Rectal smooth muscle tissue (tissue), 1 donor: Measurements from ENCODE around the gene ZNF573.
"Not testable (repeated sequence)": the region's sequence is repeated elsewhere in the genome, so short reads cannot be mapped to it uniquely, and the experiment has no call there.

Source experiments
- H3K27ac ChIP-seq: one replicate; pipeline ENCODE4 v1.7.0; 2013; ENCODE audit warnings: low read depth, low read length, inconsistent platforms
- H3K27me3 ChIP-seq: one replicate; pipeline ENCODE4 v1.7.0; 2013; ENCODE audit warnings: low read length; ENCODE audit not compliant: control insufficient read depth, insufficient read depth
- H3K36me3 ChIP-seq: one replicate; pipeline ENCODE4 v1.7.0; 2013; ENCODE audit warnings: low read length; ENCODE audit not compliant: control insufficient read depth, insufficient read depth
- H3K4me1 ChIP-seq: one replicate; pipeline ENCODE4 v1.7.0; 2013; ENCODE audit warnings: low read length; ENCODE audit not compliant: control insufficient read depth, insufficient read depth
- H3K4me3 ChIP-seq: one replicate; pipeline ENCODE4 v1.7.0; 2013; ENCODE audit warnings: low read length
- H3K9ac ChIP-seq: one replicate; pipeline ENCODE4 v1.7.0; 2013; ENCODE audit warnings: low read length

The ZNF573 gene

DNA sequence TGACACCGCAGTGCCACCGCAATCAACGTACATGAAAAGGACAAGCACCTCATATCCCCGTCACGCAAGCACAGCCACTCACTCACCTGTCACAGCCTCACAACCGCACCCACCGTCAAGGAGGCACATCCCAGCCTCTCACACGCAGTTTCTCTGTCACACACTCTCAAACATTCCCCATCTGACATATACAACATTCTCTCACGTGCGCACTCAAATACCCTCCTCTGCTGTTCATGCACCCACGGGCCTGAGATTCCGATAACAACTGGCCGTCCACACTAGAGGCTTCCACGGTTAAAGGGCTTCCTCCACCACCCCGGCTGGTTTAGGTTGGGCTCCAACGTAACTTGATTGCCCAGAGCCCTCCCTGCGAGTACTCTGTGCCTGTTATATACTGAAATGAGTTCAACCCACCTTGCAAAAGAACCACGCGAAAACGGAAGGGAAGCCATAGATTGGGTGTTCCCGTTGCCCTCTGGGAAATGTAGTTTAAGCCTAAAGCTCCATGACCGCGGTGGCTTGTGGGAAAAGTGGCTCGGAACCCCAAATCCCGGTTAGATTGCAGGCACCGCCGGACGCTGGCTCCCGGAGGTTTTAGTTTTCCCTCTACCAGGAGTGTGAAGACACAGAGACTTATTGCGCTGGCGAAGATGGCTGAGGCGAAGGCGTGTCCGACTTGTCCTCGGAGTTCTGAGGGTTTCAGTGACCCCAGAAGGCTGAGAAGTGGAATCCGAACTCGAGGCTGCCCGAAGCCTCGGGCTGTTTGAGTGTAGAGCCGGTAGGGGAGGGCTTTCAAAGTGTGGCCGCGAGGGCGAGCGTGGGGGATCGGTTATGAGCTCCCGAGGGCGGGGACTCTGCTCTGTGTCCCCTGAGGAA, at the start of gene ZNF573:
Gene ZNF573, minus strand, starts transcription at position 460 of the 879 bp plus-strand sequence. CDS start 5,857 bp downstream, outside the sequence.
- H3K36me3 ChIP-seq = no peaks in the 10 kb centered on the region
- H3K27me3 ChIP-seq = no peaks in the 10 kb centered on the region
- H3K4me3 ChIP-seq = peak within 1 kb of the TSS; percentile 84
- H3K9ac ChIP-seq = peak within 1 kb of the TSS; percentile 72
- peaks cover 3% of the 10 kb centered on the region for H3K4me1 ChIP-seq
- H3K27ac ChIP-seq = peak within 1 kb of the TSS; percentile 78

- Histone ChIP-seq H3K4me1 (no peaks in the 10 kb centered on the region), H3K27ac (peak overlapping the region; percentile 51), H3K9ac (peak overlapping the region; percentile 2), H3K4me3 (peak overlapping the region; percentile 84), H3K27me3 (no peaks in the 10 kb centered on the region), H3K36me3 (no peaks in the 10 kb centered on the region)
Measured at GRCh38 chr19:37817180-37817981, 38.0 kb upstream of the ZNF573 start.

GRCh38 chr19:37815611-37816010, 36.2 kb upstream of the ZNF573 start:
- not testable (repeated sequence) for H3K4me1 ChIP-seq, H3K36me3 ChIP-seq, H3K27ac ChIP-seq, H3K4me3 ChIP-seq, H3K9ac ChIP-seq, H3K27me3 ChIP-seq

DNA sequence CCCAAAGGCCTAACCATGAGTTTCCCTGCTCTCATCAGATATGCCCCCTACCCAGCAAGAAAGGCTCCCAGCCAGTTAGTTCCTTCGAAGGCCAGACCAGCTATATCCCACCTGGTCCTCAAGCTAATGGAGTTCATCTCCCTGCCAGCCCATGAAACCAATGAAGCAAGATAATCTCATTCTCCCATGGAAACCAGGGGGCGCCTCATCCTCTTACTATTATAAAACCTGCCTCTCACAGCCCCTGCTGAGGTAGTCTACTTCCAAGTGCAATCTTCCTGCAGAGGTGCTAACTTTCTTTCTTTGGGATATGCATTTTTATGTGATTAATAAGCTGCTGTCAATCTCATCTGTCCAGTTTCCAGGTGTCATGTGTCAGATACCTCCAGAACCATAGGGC, 34.0 kb upstream of the ZNF573 start:
- Histone ChIP-seq H3K4me1 (no peaks in the 10 kb centered on the region), H3K27me3 (no peaks in the 10 kb centered on the region), H3K9ac (no peak overlapping the region), H3K36me3 (no peaks in the 10 kb centered on the region), H3K27ac (no peak overlapping the region), H3K4me3 (no peak overlapping the region)

- Histone ChIP-seq H3K36me3 (peaks cover 2% of the 10 kb centered on the region), H3K4me3 (no peak overlapping the region)
Measured at GRCh38 chr19:37809366-37809765, 30.0 kb upstream of the ZNF573 start.

DNA sequence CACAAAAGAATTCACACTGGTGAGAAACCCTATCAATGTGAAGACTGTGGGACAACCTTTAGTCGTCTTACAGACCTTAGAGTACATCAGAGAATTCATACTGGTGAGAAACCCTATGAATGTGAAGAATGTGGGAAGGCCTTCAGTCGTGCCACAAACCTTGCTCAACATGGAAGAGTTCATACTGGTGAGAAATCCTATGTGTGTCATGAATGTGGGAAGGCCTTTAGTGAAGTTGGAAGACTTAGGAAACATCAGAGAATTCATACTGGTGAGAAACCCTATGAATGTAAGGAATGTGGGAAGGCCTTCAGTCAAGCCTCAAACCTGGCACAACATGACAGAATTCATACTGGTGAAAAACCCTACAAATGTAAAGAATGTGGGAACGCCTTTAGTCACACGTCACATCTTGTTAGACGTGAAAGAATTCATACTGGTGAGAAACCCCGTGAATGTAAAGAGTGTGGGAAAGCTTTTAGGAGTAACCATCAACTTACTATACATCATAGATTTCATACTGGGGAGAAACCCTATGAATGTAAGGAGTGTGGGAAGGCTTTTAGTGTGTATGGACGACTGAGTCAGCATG, 24.0 kb upstream of the ZNF573 start:
- H3K27ac ChIP-seq = no peak overlapping the region
- peaks cover 2% of the 10 kb centered on the region for H3K36me3 ChIP-seq
- no peaks in the 10 kb centered on the region for H3K27me3 ChIP-seq
- H3K4me3 ChIP-seq = no peak overlapping the region
- no peaks in the 10 kb centered on the region for H3K4me1 ChIP-seq
- H3K9ac ChIP-seq = no peak overlapping the region

More at GRCh38 chr19:37809366-37809765, 30.0 kb upstream of the ZNF573 start:
- Histone ChIP-seq H3K27me3 (no peaks in the 10 kb centered on the region), H3K4me1 (no peaks in the 10 kb centered on the region), H3K9ac (no peak overlapping the region), H3K27ac (no peak overlapping the region)

GRCh38 chr19:37790244-37790925, 11.0 kb upstream of the ZNF573 start:
- Histone ChIP-seq H3K4me3 (no peak overlapping the region), H3K27ac (no peak overlapping the region), H3K36me3 (no peaks in the 10 kb centered on the region), H3K27me3 (no peaks in the 10 kb centered on the region), H3K4me1 (no peaks in the 10 kb centered on the region), H3K9ac (no peak overlapping the region)

DNA sequence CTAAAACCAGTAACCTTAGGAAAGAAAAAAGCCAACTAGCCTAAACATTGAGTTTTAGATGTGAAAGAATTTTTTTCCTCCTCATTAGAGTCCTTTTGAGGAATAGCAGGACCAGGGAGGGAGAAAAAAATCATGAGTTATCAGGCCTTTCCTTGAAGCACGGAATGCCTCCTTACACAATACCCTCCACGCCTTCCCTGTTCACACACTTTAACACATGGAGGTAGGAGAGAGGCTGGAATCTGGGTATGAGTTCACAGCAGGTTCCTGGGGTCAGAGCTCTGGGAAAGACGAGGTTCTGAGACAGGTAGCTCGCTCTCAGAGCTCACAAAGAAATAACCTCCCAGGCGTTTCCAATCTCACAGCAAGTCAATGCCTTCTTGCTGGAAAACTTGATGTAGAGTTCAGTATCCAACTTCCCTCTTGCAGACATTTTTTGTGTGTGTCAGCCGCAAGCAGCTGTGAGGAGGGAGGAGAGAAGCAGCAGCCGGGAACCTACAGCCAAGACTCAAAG, 716 bp downstream of the ZNF573 start:
- H3K9ac ChIP-seq = peak overlapping the region; percentile 14
- peak overlapping the region; percentile 84 for H3K4me3 ChIP-seq
- H3K27ac ChIP-seq = peak overlapping the region; percentile 78
- H3K27me3 ChIP-seq = no peaks in the 10 kb centered on the region
- H3K4me1 ChIP-seq = peaks cover 3% of the 10 kb centered on the region
- H3K36me3 ChIP-seq = no peaks in the 10 kb centered on the region

DNA sequence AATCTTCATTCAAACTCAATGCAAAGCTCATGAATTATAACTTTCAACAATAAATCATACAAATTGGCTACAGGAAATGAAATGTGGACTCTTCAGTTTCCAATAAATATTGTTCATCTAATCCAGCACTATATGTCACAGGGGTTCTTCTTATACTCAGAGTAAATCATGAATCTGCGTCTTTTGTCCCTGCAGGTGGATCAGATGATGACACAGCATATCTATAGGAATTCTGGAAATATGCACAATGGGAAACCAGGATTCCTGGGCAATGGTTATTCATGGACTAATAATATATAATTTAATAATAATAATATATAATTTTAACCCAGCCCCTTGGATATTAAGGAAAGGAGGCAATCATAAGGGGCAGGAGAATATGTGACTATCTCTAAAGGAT, 8.4 kb downstream of the ZNF573 start:
- H3K27me3 ChIP-seq = no peaks in the 10 kb centered on the region
- H3K36me3 ChIP-seq = peaks cover 10% of the 10 kb centered on the region
- no peaks in the 10 kb centered on the region for H3K4me1 ChIP-seq
- H3K4me3 ChIP-seq = no peak overlapping the region
- H3K9ac ChIP-seq = no peak overlapping the region
- no peak overlapping the region for H3K27ac ChIP-seq

DNA sequence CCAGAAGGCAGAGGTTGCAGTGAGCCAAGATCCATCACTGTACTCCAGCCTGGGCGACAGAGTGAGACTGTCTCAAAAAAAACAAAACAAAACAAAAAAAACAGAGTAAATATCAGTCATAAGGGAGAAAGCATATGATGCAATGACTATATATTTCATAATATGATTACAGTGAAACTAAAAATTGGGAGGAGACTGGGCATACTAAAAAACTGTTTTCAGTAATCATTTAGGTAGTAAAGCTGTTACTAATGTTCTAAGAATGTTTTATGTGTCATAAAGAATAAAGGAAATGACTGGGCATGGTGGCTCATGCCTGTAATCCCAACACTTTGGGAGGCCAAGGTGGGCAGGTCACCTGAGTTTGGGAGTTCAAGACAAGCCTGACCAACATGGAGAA, 15.9 kb downstream of the ZNF573 start:
- no peaks in the 10 kb centered on the region for H3K27me3 ChIP-seq
- H3K4me1 ChIP-seq = no peaks in the 10 kb centered on the region
- H3K4me3 ChIP-seq = no peak overlapping the region
- H3K27ac ChIP-seq = no peak overlapping the region
- H3K36me3 ChIP-seq = no peaks in the 10 kb centered on the region
- H3K9ac ChIP-seq = no peak overlapping the region

DNA sequence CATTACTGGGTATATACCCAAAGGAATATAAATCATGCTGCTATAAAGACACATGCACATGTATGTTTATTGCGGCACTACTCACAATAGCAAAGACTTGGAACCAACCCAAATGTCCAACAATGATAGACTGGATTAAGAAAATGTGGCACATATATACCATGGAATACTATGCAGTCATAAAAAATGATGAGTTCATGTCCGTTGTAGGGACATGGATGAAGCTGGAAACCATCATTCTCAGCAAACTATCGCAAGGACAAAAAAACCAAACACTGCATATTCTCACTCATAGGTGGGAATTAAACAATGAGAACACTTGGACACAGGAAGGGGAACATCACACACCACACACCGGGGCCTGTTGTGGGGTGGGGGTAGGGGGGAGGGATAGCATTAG, 21.7 kb downstream of the ZNF573 start:
- not testable (repeated sequence) for H3K4me1 ChIP-seq, H3K36me3 ChIP-seq, H3K9ac ChIP-seq, H3K27ac ChIP-seq, H3K4me3 ChIP-seq, H3K27me3 ChIP-seq

DNA sequence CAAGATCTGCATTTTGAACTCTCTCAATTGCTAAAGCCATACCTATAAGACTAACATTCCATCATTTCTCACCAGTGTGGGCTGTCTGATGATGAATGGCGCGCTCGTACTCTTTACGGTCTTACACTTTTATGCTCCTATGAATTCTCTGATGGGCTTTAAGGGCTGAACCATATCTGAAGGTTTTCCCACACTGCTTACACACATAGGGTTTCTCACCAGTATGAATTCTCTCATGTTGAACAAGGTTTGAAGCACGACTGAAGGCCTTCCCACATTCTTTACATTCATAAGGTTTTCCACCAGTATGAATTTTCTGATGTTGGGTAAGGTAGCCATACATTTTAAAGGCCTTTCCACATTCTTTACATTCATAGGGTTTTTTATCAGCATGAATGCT, 41.0 kb downstream of the ZNF573 start:
- Histone ChIP-seq H3K27me3 (no peaks in the 10 kb centered on the region), H3K4me1 (no peaks in the 10 kb centered on the region), H3K27ac (no peak overlapping the region), H3K9ac (no peak overlapping the region), H3K4me3 (no peak overlapping the region), H3K36me3 (peaks cover 20% of the 10 kb centered on the region)
